Measurements from ENCODE around the gene MTOR.
"Not testable (repeated sequence)": the region's sequence is repeated elsewhere in the genome, so short reads cannot be mapped to it uniquely, and the experiment has no call there.

Gene MTOR

DNA sequence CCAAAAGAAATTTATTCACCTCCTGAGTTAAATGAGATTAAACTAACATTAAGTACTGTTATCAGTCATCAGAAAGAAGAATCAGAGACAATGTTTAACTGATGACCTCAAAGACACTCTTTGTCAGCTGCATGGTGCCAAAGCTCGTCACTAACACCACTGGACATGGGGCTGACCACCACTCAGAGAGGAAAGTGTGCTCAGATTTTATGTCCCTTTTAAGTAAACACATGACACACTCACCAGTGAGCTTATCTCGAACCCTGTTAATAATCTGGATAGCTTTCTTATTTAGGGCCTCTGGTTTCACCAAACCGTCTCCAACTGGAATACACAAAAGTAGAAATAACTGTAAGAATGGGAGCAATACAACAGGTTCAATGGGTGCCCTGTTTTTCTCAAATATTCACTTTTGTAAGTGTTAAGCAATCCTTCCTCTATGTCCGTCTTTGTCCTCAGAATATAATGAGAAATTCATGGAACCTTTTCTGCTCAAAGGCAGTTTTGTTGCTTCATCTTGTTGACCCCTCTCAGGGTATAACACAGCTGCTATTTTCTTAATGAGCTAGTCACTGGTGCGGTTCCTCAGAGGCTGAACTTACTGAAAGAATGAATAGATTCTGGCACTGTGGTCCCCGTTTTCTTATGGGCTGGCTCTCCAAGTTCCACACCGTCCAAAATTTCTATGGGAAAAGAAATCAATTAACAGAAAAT, 153.1 kb downstream of the MTOR start:
- no peak for DNase-seq (ENCODE audit: low read depth, low spot score)

- no peak for DNase-seq (ENCODE audit: low read depth, low spot score)
These were observed 154.8 kb downstream of the MTOR start for GRCh38 chr1:11107599-11107998.

DNA sequence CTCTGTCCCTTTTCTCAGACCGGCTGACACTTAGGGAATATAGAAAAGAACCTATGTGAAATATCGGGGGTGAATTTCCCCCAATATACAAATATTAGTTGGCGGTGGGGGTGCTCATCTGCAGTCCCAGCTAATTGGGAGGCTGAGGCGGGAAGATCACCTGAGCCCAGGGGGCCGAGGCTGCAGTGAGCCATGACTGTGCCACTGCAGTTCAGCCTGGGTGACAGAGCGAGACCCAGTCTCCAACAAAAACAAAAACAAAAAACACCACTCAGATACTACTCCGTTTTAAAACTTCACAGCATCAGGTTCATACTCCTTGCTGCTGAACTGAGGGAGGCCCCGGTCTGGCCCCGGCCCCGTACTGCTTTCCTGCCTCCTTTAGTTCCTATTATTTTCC, 156.8 kb downstream of the MTOR start:
- DNase-seq (ENCODE audit: low read depth, low spot score) = no peak

DNA sequence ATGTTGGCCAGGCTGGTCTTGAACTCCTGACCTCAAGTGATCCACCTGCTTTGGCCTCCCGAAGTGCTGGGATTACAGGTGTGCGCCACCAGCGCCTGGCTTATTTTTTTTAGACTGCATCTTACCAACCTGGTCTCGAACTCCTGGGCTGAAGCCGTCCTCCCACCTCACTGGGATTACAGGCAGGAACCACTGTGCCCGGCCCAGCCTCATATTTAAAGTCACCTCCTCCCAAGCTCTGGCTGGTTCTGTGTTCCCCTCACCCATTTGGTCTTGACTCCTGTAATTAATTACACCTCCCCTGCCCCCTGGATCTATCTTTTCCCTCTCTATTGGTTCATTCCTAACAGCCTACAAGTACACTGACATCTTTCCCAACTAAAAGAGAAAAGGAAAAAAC, 161.0 kb downstream of the MTOR start:
- DNase-seq (ENCODE audit: low read depth, low spot score) = no peak

GRCh38 chr1:11100806-11101205, 161.5 kb downstream of the MTOR start:
- not testable (repeated sequence) for DNase-seq (ENCODE audit: low read depth, low spot score)

GRCh38 chr1:11100149-11100493, 162.2 kb downstream of the MTOR start:
- DNase-seq (ENCODE audit: low read depth, low spot score) = no peak

DNA sequence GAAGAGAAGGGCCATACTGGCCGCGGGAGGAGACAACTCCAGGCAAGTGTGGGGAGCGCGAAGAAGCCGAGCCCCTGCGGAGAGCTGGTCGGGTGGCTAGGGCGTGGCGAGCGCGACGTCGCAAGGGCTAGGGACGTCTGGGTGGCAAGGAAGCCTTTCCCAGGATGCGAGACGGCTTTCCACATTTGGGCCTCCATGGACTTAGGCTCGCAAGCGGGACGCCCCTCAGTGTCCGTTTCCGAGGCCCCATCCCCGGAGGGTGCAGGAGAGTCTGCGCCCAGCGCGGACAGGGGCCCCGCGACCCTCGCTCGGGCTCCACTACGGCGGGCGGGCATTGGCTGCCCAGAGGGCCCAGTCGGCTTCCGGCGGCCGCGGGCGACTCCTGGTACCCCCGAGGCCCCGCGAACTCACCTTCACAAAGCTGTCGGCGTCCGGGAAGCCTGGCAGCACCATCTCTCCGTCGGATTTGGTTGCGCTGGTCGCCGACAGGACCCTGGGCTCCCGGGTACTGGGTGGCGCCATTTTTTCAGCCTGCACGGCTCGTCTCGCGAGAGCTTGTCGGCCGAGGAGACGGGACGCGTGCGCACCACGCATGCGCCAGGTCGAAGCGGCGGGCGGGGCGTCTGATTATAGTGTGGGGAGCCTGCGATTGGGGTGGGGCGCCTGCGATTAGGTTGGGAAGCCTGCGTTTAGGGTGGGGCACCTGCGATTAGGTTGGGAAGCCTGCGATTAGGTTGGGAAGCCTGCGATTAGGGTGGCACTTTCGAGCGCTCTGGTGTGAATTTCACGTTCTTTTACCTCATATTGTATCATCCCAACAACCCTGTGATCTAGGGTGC, 162.8 kb downstream of the MTOR start, which contains the start of gene EXOSC10:
Gene EXOSC10, minus strand, starts transcription at position 560 of the 839 bp plus-strand sequence. Its CDS starts 38 bp downstream, at position 522.
- DNase-seq (ENCODE audit: low read depth, low spot score) = peak; percentile 88

GRCh38 chr1:11098931-11099309, 163.4 kb downstream of the MTOR start:
- no peak for DNase-seq (ENCODE audit: low read depth, low spot score)

- DNase-seq (ENCODE audit: low read depth, low spot score) = not testable (repeated sequence)
These were observed 178.6 kb downstream of the MTOR start for GRCh38 chr1:11083784-11084183.

DNA sequence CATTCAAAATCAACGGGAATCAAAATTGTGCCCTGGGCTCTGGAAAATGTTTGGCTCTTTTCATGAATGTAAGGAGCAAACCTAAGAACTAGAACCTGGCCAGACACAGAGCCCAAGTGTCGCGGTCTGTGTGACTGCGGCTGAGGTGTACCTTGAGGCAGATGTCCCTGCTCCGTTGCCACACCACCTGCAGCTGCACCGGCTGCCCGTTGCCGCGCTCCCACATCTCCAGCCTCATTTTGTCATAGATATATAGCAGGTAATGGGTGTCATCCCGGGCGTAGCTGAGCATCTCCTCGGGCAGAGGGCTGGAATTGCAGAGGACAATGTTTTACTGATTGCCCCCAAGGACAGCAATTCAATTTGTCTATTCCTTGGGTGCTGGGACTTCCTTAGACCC, 181.4 kb downstream of the MTOR start:
- no peak for DNase-seq (ENCODE audit: low read depth, low spot score)

GRCh38 chr1:11078631-11079030, 183.7 kb downstream of the MTOR start:
- no peak for DNase-seq (ENCODE audit: low read depth, low spot score)

- not testable (repeated sequence) for DNase-seq (ENCODE audit: low read depth, low spot score)
These were observed 189.0 kb downstream of the MTOR start for GRCh38 chr1:11073398-11073797.

DNA sequence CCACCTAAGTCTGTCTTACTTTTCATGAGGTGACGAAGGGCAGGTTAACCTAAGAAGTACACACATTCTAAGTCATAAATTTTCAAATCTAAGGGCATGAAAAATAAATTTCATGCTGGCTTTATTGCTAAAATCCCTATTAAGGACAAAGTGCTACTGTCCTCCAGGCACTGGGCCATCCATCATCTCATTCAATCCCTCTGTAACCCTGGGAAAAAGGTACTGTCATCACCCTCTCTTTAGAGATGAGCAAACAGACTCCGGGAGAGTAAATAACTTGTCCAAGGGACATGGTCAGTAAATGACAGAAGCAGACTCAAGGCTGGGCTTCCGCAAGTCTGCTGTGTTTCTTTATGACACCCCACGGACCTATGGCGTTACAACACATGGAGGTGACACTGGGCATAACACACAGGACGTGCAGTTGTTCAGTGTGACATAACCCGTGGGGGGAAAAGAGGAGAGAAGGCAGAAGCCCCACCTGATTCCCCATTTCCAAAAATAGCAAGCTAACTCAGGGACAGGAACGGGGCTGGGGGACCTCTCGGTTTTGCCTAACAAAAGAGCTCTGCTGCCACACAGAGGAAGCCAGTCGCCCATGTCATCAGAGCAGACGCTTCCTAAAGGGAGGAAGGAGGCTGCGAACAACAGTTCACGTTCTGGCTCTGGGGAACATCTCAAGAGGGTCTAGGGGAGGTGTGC, 190.0 kb downstream of the MTOR start:
- DNase-seq (ENCODE audit: low read depth, low spot score) = no peak

DNA sequence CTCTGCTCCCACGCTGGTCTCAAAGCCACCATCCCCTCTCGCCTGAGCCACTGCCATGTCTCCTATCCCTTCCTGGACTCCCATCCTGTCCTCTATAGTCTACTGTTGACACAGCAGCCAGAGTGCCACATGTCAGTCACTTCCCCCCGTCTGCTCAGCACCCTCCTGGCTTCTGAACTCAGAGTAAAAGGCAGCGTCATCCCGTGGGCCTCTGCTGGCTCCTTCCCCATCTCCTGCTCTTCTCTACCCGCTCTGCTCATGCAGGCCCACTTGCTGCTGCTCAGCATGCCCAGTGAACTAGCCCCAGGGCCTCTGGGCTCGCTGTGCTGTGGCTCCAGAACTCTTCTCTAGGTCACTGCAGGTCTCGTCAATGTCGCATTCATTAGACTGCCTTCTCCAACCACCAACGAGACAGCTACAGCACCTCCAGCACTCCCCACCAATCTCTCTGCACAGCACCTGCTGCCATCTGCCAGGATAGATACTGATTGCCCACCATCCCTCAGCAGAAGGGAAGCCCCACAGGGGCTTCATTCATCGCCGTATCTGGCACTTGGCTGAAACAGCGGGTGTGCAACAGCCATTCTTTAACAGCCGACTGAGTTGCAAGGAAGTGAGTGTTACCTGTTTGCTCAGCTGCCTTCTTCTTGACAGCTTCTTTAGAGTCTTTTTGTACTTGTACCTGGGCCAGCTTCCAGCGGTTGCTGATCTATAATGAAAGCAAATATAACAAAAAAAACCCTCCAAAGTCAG, 190.7 kb downstream of the MTOR start:
- DNase-seq (ENCODE audit: low read depth, low spot score) = no peak

GRCh38 chr1:11070876-11071275, 191.5 kb downstream of the MTOR start:
- DNase-seq (ENCODE audit: low read depth, low spot score) = no peak

- DNase-seq (ENCODE audit: low read depth, low spot score) = no peak
These were observed 193.5 kb downstream of the MTOR start for GRCh38 chr1:11068600-11069473.

DNA sequence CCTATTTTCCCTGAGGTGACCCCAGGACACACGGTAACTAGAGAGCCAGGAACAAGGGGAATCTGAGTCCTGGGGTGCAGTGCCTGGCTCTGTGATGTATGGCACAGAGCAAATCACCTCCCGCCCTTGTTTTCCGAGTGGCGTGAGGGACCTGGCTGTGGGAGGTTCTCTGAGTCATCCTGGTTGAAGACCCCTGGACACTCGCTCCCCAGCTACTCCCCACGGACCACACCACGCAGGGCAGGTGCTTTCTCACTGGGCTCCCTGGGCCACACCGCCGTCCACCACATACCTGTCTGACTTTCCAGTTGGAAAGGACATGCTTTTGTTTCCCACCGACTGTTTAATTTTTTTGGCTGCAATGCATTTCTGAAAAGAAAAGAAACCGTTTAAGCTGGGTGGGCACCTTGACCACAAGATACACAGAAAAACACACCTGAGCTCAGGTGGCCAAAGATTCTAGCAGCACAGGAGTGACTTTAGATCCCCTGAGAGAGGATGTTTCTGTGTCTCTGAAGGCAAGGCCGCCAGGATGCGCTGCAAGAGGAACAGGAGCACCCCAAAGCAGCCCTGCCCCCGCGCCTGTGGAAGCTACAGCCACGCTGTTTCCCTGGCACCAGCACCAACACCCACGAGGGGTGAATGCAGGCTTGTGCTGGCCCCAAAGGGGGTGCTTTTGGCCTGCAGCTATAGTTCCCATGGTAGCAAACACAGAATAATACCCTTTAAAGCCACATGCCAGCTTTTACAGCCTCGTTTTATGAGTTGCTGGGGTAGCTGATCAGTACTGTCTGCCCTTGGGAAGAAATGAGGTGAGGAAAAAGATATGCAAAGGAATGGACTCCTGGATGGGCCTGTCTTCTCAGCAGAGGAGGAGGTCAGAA, 194.4 kb downstream of the MTOR start:
- no peak for DNase-seq (ENCODE audit: low read depth, low spot score)

GRCh38 chr1:11065796-11066195, 196.6 kb downstream of the MTOR start:
- DNase-seq (ENCODE audit: low read depth, low spot score) = no peak

DNA sequence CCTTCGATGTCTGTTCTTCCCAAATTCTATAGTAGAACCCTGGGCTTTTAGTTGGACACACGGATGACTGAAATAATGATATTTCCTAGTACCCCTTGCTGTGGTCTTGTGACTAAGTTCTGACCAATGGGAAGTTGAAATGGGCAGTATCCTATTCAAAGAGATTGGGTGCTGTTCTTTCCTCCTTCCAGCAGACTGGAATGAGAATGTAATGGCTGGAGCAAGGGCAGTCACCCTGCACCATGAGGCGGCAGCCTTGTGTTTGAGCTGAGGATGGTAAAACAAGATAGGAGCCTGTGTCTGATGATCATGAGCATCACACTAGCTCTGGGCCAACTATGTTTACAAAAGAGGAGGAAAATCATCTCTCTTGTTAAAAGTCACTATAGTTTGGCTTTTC, 197.4 kb downstream of the MTOR start:
- DNase-seq (ENCODE audit: low read depth, low spot score) = no peak

Measured in activated naive CD8-positive, alpha-beta T cell treated with anti-CD3 and anti-CD28 coated beads, Interleukin-2, amount 50 U/mL, for 16 hours (primary cell).